NOMO-1 (cell line): Measurements from ENCODE around the gene DRG2.
A peak's percentile ranks its signal among the peaks of the same experiment; 100 is the strongest.

Experiments used
- DNase-seq, 2 experiments: peaks; one replicate each; lab custom pipeline; 2025; ENCODE audit not compliant: unreplicated experiment in 2 of 2; lab: John Stamatoyannopoulos, UW

Gene DRG2, protein sequence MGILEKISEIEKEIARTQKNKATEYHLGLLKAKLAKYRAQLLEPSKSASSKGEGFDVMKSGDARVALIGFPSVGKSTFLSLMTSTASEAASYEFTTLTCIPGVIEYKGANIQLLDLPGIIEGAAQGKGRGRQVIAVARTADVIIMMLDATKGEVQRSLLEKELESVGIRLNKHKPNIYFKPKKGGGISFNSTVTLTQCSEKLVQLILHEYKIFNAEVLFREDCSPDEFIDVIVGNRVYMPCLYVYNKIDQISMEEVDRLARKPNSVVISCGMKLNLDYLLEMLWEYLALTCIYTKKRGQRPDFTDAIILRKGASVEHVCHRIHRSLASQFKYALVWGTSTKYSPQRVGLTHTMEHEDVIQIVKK

DNA sequence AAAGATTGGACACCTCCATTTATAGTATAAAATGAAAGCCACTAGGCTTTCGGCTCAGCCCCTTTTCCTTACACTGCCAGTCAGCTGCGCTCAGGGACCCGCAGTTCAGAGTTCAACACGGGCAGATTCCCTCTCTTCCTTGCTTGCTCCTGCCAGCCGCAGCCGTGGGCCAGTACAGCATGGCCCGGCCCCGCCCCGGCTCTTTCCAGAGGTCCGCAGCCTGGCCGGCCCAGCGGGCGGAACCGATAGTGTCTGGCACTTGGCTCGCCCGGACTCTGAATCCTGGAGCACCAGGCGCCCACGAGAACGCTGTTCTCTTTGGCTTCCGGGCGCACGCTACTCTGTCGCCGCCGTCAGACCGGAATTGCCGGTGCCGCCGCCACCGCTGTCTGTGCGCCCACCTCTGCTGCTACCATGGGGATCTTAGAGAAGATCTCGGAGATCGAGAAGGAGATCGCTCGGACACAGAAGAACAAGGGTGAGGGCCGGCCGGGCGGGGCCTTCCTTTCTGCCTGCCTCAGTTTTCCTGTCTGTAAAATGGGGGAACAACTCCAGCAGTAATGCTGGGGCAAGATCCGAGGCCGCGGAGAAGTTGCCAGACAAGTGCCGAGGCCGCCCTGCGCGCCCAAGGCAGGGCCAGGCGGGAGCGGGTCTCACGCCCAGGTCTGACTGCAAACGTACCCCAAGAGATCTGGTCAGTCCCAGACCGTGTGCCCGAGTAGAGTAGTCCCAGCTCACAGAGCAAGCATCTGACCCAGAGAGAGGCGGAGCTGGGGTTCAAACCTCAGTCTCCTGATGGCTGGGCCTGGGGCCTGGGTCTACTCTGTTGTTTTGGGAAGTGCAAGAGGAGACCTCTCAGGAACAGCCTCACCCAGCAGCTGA is at the start of gene DRG2:
Gene DRG2, plus strand, starts transcription at position 339 of the 882 bp plus-strand sequence. Its CDS starts 76 bp downstream, at position 415.
- peak; percentile 79 to 84 for DNase-seq

DNA sequence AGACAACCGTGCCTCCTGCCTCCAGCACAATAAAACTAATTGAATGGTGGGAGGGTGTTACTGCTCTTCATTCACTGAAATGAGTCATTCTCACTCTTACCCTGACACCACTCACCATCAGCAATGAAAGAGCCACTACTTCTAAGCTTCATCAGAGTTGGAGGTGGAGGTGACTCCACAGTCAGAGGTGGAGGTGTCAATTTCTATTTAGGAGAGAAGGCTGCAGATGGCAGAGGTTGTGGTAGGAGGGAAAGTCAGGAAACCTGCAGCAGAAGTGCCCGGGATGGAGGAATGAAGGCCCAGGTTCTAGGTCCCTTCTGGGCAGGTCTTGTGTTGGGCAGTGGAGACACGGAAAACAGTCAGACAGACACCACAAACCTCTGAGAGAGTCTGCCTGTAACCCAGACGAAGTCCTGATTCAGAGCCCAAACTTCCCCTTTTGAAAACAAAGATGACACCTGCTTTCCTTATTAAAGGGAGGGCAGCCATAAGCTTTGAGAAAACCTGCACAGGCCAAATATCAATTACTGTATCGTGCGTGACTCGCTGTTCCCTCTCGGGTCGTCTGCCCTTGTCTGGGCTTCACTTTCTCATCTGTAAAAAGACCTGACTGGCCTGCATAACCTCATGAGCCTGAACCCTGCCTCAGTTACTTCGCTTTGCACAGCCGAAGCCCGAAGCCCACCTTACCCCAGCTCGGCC is 49.4 kb upstream of the DRG2 start:
- DNase-seq, result peak; percentile 72 to 80

DNA sequence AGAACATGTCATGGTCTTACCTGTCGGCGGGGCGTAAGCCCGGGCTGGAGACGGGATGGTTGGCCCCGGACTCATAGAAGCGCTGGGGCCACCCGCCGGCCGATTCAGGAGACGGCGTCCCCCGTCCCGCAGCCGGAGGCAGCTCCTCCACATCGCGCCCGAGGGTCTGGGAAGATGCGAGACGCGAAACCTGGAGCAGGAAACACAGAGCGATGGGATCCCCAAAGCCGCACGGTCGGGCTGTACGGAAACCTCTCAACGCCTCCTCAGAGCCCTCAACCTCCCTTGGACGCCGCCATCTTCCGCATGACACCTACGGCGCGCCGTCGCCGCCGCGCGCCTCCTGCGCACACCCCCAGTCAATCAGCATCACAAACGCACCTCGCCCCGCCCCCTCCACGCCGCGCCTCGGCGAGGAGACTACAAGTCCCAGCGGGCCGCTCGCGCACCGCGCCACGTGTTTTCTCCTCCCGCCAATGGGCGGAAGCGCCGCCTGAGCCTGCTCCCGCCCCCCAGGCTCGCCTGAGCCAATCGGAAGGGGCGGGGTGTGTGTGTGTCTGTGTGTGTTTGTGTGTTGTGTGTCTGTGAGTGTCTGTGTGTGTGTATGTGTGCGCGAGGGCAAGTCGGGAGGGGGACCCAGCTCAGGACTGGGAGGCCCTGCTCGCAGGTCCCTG is 48.8 kb upstream of the DRG2 start, which contains the start of the genes ATPAF2 and GID4:
Gene ATPAF2, minus strand, starts transcription at position 308 of the 674 bp plus-strand sequence. Its CDS starts 155 bp downstream, at position 153.
Gene GID4, plus strand, starts transcription at position 548 of the 674 bp plus-strand sequence. Its CDS starts 57 bp downstream, at position 605.
- DNase-seq, result peak; percentile 98 to 100

DNA sequence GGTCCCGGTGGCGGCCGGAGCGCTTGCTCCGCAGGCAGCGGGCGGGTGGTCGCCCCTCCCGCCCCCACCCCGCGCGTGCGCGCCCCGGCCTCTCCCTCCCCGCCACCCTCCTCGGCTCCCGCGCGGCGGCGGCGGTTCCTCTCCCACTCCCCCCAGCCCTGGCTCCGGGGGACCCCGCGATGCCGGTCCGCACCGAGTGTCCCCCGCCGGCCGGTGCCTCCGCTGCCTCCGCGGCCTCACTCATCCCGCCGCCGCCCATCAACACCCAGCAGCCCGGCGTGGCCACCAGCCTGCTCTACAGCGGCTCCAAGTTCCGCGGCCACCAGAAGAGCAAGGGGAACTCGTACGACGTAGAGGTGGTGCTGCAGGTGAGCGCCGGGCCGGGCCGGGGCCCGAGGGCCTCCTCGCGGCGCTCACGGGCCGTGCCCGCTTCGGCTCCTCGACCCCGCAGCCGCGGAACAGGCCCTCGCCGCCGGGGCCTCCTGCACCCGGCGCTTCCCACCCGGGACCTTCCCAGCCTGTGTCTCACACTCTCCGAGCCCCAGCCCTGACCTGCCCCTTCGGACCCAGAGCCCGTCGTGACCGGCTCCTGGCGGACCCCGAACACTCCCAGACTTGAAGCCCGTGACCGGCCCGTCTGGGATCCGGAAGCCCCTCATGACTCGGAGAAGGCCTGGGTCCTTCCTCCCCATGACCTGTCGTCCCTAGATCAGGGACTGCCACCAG is 48.0 kb upstream of the DRG2 start:
- no peak for DNase-seq

DNA sequence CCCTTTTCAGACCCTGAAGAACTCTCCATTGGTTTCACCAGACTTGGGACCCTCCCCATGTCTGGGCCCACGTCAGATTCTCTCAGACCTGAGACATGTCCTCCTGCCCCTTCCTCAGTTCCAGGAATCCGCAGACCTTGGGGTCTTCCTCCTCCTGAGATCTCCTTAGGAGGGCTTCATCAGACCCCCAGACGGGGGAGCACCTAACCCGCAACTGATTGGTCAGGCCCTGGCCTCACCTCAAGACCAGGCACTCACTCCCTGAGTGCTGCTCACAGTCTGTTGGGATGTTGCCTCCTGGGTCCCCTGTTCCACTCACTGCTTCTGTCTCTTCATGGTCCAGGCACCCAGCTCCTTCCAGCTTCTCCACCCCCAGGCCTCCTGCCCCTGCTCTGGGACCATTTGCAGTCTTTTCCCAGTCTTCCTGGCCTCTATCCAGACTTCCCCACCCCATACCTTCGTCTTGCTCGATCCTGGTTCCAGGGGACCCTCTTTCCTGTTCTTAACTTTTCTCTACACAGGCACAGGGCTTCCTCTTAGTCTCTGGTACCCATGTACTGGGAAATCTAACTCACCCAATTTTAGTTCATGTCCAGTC is 47.4 kb upstream of the DRG2 start:
- no peak for DNase-seq

DNA sequence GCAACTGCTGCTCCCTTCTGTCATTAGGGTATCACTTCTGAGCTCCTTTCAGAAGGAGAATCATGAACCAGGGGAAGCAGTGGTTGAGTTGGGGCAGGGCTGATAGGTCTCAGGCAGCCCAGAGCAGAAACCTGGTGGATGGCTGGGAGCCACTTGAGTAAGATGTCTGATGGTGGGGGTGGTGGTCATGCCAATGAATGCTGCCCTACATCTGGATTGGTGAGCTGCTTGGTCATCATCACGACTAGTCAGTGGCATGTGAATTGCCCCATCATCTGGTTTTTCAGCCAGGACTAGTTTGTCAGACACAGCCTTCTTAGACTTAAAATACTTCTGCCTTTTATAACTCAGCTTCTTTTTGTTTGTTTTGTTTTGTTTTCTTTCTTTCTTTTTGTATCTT is 46.0 kb upstream of the DRG2 start:
- DNase-seq, result no peak

DNA sequence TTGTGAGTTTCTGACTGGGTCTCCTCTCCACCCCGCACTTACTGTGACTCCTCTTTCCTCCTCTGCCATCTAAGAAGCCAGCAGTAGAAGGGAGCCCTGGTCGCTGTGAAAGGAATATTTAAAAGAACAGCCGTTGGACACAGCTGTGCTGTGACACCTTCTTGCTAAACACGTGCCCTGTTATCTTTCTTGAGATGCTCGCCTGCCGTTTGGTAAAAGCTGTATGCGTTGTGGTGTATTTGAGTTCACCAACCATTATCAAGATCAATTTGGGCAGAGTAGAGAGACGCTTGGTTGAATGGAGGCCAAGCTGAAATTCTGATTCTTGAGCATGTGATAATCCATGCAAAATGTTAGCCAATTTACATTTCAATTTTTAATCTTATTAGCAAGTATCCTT is 44.8 kb upstream of the DRG2 start:
- DNase-seq, result no peak

DNA sequence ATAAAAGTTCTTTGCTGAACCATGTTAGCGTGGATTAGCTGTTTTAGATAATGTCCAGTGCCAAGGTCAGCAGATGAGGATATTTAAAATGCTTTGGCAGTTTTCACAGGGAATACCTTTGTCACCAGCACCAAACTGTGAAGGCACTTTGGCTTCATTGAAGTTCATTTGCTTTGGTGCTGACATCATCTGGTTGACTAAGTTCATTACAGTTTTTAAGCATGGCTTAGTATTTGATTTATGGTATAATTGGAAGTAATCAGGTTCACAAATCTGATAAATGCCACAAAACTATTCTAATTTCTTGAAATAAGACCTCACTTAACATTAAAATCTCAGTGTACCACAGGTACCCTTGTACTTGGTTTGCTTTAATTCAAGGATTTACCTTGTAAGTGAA is 44.3 kb upstream of the DRG2 start:
- DNase-seq, result no peak

DNA sequence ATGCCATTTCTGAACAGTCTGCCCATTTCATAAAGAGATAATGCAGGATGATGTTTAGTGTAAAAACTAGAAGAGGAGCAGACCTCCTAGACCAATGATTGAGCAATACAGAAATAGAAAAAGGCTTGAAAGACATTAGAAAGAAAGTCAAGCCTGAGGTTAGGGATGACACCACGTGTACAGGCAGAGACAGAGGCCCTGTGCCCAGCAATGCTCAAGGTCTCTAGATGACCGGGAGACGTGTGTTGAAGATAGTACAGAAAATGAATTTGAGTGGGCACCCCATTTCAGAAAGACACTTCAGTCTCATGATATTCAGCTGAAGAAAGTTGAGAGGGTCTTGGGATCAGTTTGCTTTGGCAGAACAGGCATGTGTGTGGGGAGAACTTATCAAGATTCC is 43.1 kb upstream of the DRG2 start:
- no peak for DNase-seq

DNA sequence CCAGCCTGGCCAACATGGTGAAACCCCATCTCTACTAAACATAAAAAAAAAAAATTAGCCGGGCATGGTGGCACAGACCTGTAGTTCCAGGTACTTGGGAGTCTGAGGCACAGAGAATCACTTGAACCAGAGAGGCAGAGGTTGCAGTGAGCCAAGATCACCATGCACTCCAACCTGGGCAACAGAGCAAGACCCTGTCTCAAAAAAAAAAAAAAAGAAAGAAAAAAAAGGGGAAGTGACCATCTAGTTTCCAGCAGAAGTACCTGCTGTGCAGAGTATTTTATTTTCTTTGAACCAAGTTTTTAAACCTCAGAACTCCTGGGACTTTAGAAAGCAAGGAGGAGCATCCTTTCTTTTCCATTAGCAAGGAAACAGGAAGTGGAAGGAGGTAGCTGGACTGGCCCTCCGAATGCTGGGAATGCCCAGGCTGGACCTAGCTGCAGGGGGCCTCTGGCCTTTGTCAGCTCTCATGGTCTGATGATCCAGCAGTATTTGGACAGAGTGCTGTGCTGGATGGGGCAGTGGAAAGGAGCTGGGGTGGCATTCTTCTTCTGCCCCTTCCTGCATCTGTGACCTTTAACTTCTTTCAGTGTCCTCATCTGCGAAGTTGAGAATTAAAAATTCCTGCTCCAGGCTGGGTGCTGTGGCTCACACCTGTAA is 41.9 kb upstream of the DRG2 start:
- no peak for DNase-seq

DNA sequence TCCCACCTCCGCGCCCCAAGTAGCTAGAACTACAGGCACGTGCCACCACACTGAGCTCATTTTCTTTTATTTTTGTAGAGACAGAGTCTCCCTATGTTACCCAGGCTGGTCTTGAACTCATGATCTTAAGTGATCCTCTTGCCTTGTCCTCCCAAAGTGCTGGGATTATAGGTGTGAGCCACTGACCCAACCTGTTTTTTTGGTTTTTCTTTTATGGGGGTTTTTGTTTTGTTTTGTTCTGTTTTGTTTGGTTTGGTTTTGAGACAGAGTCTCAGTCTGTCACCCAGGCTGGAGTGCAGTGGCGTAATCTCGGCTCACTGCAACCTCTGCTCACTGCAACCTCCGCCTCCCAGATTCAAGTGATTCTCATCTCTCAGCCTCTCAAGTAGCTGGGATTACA is 32.2 kb upstream of the DRG2 start:
- no peak for DNase-seq

DNA sequence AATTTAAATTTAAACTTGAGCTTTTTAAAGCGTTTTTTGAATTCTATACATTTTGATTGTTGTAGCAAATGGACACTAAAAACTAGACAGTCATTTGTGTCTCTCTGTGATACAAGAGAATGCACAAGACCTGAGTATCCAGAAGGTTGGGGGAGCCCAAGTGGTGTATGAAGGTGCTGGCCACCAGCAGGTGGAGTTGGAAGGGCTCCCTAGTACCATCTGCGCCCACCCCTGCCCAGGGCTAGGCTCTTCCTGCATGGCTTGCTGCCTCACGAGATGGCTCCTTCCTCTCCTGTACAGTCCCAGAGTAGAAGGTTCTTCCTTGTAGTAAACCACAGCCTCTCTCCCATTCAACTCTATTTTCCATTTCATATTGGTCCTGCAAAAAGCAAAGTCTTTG is 31.5 kb upstream of the DRG2 start:
- DNase-seq, result no peak

DNA sequence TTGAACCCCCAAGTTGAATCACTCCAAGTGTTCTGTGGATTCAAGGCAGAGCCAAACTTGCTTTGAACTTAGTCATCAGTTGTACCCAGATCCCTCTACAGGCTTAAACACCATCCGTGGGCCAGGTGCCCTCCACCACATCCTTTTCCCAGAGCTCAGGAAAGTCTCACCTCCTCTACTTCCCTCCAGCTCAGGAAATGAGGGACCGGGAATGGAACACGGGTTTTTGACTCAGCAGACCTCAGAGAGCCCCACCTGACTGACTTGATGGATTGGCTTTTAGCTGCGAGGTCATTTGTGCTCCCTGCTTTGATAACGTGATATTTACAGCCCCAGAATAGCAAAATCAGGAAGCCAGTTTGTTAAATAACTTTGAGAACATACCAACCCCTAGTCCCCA is 28.5 kb upstream of the DRG2 start:
- DNase-seq, result no peak

DNA sequence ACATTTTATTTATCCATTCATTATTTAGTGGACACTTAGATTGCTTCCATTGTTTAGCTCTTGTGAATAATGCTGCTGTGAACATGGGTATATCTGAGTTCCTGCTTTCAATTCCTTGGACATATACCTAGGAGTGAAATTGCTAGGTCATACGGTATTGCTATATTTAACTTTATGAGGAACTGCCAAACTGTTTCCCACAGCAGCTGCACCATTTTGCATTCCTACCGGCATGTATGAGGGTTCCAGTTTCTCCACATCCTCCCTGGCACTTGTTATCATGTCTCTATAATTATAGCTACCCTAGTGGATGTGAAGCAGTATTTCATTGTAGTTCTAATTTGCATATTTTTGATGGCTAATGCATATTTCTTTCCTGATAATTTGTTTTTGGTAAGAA is 23.7 kb upstream of the DRG2 start:
- no peak for DNase-seq

DNA sequence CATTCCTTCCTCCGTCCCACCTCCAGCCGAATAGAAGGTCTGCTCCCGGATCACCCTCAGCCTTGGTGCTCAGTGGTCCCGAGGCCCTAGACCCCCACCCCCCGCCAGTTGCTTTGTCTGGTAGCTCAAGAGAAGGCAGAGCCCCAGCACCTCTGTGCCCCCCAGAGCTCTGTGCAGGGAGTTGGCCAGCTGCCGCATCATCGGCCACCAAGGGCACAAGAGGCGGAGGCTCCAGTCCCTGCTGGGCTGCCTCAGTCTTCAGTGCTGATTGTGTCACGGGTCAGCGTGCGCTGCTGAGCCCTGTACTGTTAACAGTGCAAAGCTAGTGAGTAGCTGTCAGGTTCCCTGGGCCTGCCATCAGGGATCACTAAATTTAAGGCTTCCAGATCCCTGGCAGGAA is 22.2 kb upstream of the DRG2 start:
- DNase-seq, result no peak

DNA sequence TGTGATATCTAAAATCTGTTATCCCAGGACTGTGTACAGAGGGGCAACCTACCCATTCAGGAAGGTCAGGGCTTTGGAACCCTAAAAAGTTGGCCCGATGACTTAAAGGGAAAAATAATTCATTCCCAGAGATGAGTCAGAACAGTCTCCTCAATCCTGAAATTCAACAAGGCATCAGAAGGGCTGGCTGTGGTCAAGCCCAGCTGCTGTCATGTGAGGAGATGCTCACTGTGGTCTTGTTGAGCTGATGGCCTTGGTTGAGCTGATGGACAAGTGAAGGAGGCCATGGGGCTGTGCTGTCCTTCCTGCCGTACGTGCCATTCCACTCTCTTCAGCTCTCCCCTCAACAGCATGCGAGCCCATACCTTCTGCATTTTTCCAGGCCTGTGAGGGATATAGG is 20.9 kb upstream of the DRG2 start:
- DNase-seq, result no peak

DNA sequence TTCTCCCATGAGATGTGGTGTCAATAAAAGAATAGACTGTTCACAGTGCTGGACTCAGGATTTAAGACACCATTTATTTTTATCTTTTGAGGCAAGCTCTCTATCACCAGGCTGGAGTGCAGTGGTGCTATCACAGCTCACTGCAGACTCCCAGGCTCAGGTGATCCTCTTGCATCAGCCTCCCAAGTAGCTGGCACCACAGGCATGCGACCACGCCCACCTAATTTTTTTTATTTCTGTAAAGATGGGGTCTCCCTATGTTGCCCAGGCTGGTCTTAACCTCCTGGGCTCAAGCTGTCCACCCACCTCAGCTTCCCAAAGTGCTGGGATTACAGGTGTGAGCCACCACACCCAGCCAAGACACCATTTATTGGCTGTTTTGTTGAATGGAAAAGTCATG is 18.6 kb upstream of the DRG2 start:
- no peak for DNase-seq

DNA sequence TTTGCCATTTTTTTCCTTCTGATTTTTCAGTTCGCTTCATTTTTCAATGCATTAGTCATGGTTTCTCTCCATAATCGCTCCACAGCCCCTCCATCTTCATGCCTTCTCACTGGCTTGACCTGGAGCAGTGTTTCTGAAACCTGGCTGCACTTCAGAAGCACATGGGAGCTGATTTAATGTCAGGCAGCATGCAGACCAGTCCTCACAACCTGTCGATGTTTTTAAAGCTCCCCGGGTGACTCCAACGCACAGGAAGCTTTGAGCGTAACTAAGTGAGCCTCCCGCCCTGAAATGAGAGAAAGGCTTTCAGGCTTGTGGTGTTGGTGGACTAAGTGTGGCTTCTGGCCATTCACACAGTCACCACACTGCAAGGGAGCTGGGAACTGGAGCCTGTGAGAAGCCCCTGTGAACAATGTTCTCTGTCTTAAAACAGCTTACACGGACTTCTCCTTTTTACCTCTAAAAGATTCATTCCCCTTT is 16.8 kb upstream of the DRG2 start:
- peak in 1 of 2 experiments; percentile 35 for DNase-seq

DNA sequence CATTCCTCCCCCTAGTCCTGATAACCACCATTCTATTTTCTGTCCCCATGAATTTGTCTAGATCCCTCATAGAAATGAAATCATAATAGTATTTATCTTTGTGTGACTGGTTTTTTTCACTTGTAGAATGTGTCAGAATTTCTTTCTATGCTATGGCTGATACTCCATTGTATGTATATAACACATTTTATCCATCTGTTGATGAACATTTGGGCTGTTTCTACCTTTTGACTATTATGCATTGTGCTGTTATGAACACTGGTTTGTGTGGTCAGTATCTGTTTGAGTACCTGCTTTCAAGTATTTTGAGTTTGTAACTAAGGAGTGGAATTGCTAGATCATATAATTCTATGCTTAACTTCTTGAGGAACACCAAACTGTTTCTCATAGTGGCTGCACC is 16.0 kb upstream of the DRG2 start:
- DNase-seq, result no peak
